Sigmoid colon (tissue), 4 donors: ENCODE results near the gene FAM118A.

ENCODE experiments used
- CTCF ChIP-seq, 4 experiments: fragments of 450-650 bp in 3 of 4; fragments of 200-600 bp in 1 of 4; IDR thresholded peaks; one replicate each; pipeline ENCODE4 v1.5.1; 2016 to 2019; ENCODE audit warnings: antibody characterized with exemption in 4 of 4, mild to moderate bottlenecking in 3 of 4, moderate library complexity in 2 of 4
- EP300 ChIP-seq, 4 donors: sonication (generic); formaldehyde crosslinking; IDR thresholded peaks; one replicate each; pipeline ENCODE4 v1.6.1; 2017; ENCODE audit warnings: antibody characterized with exemption in 4 of 4
- POLR2A ChIP-seq, 2 donors: fragments of 450-650 bp; IDR thresholded peaks; one replicate each; pipeline ENCODE4 v1.6.1; 2016; ENCODE audit warnings: antibody characterized with exemption in 2 of 2, mild to moderate bottlenecking in 2 of 2, moderate library complexity in 2 of 2
- POLR2AphosphoS5 ChIP-seq, 4 donors: sonication (generic); formaldehyde crosslinking; IDR thresholded peaks; one replicate each; pipeline ENCODE4 v1.6.1; 2017; ENCODE audit warnings: antibody characterized with exemption in 4 of 4

- TF ChIP-seq CTCF (IDR thresholded peaks at IDR 0.05) (no peak), EP300 (IDR thresholded peaks at IDR 0.05) (no peak), POLR2A (IDR thresholded peaks at IDR 0.05) (no peak), POLR2AphosphoS5 (IDR thresholded peaks at IDR 0.05) (no peak)
Observed at GRCh38 chr22:45310977-45311531, 1.3 kb downstream of the FAM118A start.
